GM21528 (cell line): ENCODE data around the gene NPY.

Source experiments
- ATAC-seq: cut with Tn5 transposase; IDR thresholded peaks from one replicate; pipeline ENCODE4 v1.9.1; 2021; ENCODE audit warnings: mild to moderate bottlenecking, moderate library complexity; ENCODE audit not compliant: unreplicated experiment, low FRiP score

Gene NPY

DNA sequence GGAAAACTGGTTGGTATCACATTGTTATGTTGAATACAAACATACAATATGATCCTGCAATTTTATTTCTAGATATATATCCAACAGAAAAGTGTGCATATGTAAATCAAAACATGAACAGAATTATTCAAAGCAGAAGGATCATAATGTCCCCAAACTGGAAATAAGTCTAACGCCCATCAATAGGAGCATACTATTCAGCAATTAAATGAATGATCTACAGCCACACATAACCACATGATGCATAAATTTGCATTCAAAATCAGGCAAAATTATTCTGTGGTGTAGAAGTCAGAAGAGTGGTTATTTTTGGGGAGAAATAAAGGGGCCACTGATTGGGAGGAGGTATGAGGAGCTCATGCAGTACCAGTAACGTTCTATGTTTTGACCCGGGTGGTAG is 28.6 kb downstream of the NPY start:
- ATAC-seq: no peak

- ATAC-seq: no peak
Measured at GRCh38 chr7:24313777-24314176, 29.8 kb downstream of the NPY start.

GRCh38 chr7:24316340-24316739 is 32.4 kb downstream of the NPY start:
- ATAC-seq: no peak

- ATAC-seq: no peak
Measured at GRCh38 chr7:24318326-24318725, 34.3 kb downstream of the NPY start.

- ATAC-seq: no peak
Measured at GRCh38 chr7:24319209-24319608, 35.2 kb downstream of the NPY start.

- no peak for ATAC-seq
Measured at GRCh38 chr7:24323961-24324480, 40.0 kb downstream of the NPY start.

DNA sequence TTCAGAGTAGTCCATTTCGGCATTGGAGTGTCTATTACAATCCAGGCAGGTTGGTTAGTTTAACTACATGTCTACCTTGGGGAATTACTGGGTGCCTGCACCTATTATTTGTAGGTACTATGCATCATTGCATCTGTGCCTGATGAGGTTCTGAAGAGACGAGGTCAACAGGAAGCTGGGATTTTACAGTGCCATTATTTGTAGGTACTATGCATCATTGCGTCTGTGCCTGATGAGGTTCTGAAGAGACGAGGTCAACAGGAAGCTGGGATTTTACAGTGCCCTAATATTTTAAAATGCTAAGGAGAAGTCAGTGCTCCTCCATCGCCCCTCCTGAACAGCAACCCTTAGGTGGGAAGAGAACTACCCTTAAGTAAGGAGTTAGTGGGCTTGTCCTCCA is 41.7 kb downstream of the NPY start:
- peak; percentile 88 for ATAC-seq

GRCh38 chr7:24328050-24328449 is 44.1 kb downstream of the NPY start:
- ATAC-seq: no peak

- ATAC-seq: no peak
Measured at GRCh38 chr7:24328894-24329293, 44.9 kb downstream of the NPY start.

DNA sequence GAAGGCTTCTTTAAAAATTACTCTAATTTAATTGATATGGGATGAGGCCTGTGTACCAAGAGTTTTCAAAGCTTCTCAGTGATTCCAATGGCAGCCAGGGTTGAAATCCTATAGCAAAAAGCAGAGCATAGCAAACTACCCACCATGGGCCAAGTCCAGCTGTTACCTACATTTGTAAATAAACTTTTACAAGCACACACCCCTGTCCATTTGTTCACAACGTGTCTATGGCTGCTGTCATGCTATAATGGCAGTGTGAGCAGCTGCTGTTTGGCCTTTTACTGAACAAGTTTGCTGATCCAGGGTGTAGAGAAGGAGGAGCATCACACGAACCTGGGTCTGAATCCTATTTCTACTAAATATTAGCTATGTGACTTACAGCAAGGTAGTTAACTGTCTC is 50.0 kb downstream of the NPY start:
- no peak for ATAC-seq

DNA sequence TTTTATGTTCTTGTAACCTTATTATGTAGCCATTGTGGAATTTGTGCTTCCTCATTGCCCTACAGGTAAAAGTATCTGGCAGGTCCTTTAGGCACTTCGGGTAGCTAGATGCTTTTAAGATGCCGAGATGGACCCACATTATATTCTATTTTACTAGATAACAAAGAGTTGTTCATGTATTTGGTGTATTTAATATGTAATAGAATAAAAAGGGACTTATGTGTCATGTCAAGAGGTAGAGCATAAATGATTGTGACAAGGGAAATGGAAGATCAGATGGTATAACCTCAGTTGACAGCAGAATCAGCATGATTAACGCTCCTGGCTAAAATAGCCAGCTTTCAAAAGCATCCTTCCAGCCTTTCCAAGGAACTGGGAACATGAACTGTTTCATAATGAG is 50.6 kb downstream of the NPY start:
- ATAC-seq: no peak

GRCh38 chr7:24336461-24336860 is 52.5 kb downstream of the NPY start:
- no peak for ATAC-seq

- ATAC-seq: no peak
Measured at GRCh38 chr7:24337180-24337579, 53.2 kb downstream of the NPY start.

- no peak for ATAC-seq
Measured at GRCh38 chr7:24339575-24339974, 55.6 kb downstream of the NPY start.

DNA sequence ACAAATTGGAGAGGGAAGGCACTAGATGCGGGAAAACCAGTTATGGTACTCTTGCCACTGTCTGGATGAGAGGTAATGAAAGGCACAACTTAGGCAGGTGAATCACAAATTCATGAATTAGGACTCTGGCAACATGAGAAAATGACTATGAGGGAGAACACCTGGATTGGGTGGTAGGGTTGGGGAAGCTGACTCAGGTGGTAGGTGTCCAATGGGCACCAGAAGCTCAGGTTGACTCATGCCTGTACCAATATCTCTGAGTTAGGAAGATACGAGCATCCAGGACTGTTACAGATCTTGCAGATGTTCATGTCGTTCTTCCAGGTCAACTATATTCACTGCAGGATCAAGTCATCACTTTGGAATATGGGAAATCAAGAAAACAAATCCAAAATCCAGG is 56.7 kb downstream of the NPY start:
- ATAC-seq: no peak
